OCI-LY1 (cell line): ENCODE data around the gene AEN.

Experiments used
- H2AFZ ChIP-seq: fragments of 200-600 bp; sonication (generic), shearing (Covaris generic); 2 replicates; pipeline ENCODE4 v1.6.0; 2014; ENCODE audit warnings: antibody characterized with exemption, mild to moderate bottlenecking, low read length
- H3F3A ChIP-seq: fragments of 200-600 bp; sonication (generic), shearing (Covaris generic); 2 replicates; pipeline ENCODE4 v1.6.0; 2014; ENCODE audit warnings: mild to moderate bottlenecking, antibody characterized with exemption, low read length, moderate library complexity; ENCODE audit not compliant: insufficient read depth
- H3K27ac ChIP-seq: fragments of 200-600 bp; sonication (generic); 2 replicates; pipeline ENCODE4 v1.5.1; 2014; ENCODE audit warnings: low read length, mixed run types, mild to moderate bottlenecking, low read depth; ENCODE audit not compliant: poor library complexity, severe bottlenecking
- H3K27me3 ChIP-seq: fragments of 200-600 bp; sonication (generic); 2 replicates; pipeline ENCODE4 v1.6.0; 2014; ENCODE audit warnings: antibody characterized with exemption, mild to moderate bottlenecking, low read length, moderate library complexity; ENCODE audit not compliant: insufficient read depth
- H3K36me3 ChIP-seq: fragments of 200-600 bp; sonication (generic); 2 replicates; pipeline ENCODE4 v1.6.1; 2014; ENCODE audit warnings: mild to moderate bottlenecking, antibody characterized with exemption, low read length, moderate library complexity, mixed read lengths; ENCODE audit not compliant: insufficient read depth
- H3K4me1 ChIP-seq: fragments of 200-600 bp; sonication (generic); 2 replicates; pipeline ENCODE4 v1.5.1; 2014; ENCODE audit warnings: mild to moderate bottlenecking, low read length, moderate library complexity; ENCODE audit not compliant: insufficient read depth, severe bottlenecking
- H3K4me2 ChIP-seq: fragments of 200-600 bp; sonication (generic), shearing (Covaris generic); 2 replicates; pipeline ENCODE4 v1.6.1; 2014; ENCODE audit warnings: low read length
- H3K4me3 ChIP-seq: fragments of 200-600 bp; sonication (generic); 2 replicates; pipeline ENCODE4 v1.5.1; 2014; ENCODE audit warnings: low read length, low read depth, mild to moderate bottlenecking, mixed read lengths; ENCODE audit not compliant: poor library complexity, severe bottlenecking
- H3K79me2 ChIP-seq: fragments of 200-600 bp; shearing (Covaris generic); 2 replicates; pipeline ENCODE4 v1.6.1; 2016; ENCODE audit warnings: mixed run types, low read length, mixed read lengths; ENCODE audit not compliant: insufficient read depth
- H3K9ac ChIP-seq: fragments of 200-600 bp; sonication (generic), shearing (Covaris generic); 2 replicates; pipeline ENCODE4 v1.6.1; 2014; ENCODE audit warnings: mild to moderate bottlenecking, low read length, mixed read lengths
- H3K9me2 ChIP-seq: fragments of 200-600 bp; sonication (generic), shearing (Covaris generic); 2 replicates; pipeline ENCODE4 v1.6.1; 2014; ENCODE audit warnings: low read depth, mild to moderate bottlenecking, low read length, mixed read lengths
- H3K9me3 ChIP-seq: fragments of 200-600 bp; shearing (Covaris generic); 2 replicates; pipeline ENCODE4 v1.6.1; 2014; ENCODE audit warnings: low read length, mixed read lengths
- H4K20me1 ChIP-seq: fragments of 200-600 bp; sonication (generic), shearing (Covaris generic); 2 replicates; pipeline ENCODE4 v1.6.0; 2016; ENCODE audit warnings: mild to moderate bottlenecking, low read length; ENCODE audit not compliant: insufficient read depth
- CTCF ChIP-seq: fragments of 200-600 bp; sonication (generic), shearing (Covaris generic); IDR thresholded peaks from 2 replicates; pipeline ENCODE4 v1.5.1; 2017; ENCODE audit warnings: mild to moderate bottlenecking, antibody characterized with exemption, low read length, moderate library complexity, mixed read lengths
- EZH2 ChIP-seq: fragments of 200-600 bp; sonication (generic), shearing (Covaris generic); IDR thresholded peaks from 2 replicates; pipeline ENCODE4 v1.8.0; 2017; ENCODE audit warnings: borderline replicate concordance, mixed run types, mild to moderate bottlenecking, antibody characterized with exemption, low read length, moderate library complexity, mixed read lengths

The AEN gene

GRCh38 chr15:88654430-88655102 is 33.4 kb downstream of the AEN start:
- no peaks in the 10 kb centered on the region for H3F3A ChIP-seq
- no peak overlapping the region for H3K9ac ChIP-seq
- TF ChIP-seq EZH2 (no peak), CTCF (no peak)
- no peaks in the 10 kb centered on the region for H3K9me2 ChIP-seq
- H3K4me2 ChIP-seq: no peak overlapping the region
- no peak overlapping the region for H2AFZ ChIP-seq
- H3K9me3 ChIP-seq: no peaks in the 10 kb centered on the region
- H3K36me3 ChIP-seq: no peaks in the 10 kb centered on the region
- H3K4me3 ChIP-seq: no peak overlapping the region
- no peak overlapping the region for H3K27ac ChIP-seq
- no peaks in the 10 kb centered on the region for H3K79me2 ChIP-seq
- H3K4me1 ChIP-seq: peaks cover 22% of the 10 kb centered on the region
- H3K27me3 ChIP-seq: no peaks in the 10 kb centered on the region
- no peaks in the 10 kb centered on the region for H4K20me1 ChIP-seq

- no peak overlapping the region for H2AFZ ChIP-seq
These were observed 34.0 kb downstream of the AEN start for GRCh38 chr15:88655103-88655553.

GRCh38 chr15:88655800-88656488 is 34.8 kb downstream of the AEN start:
- peak overlapping the region; percentile 69 for H3K27ac ChIP-seq

More at GRCh38 chr15:88655103-88655553, 34.0 kb downstream of the AEN start:
- no peak overlapping the region for H3K27ac ChIP-seq
- H3K79me2 ChIP-seq: no peaks in the 10 kb centered on the region
- H3K4me3 ChIP-seq: no peak overlapping the region
- H3F3A ChIP-seq: no peaks in the 10 kb centered on the region
- H4K20me1 ChIP-seq: no peaks in the 10 kb centered on the region
- no peaks in the 10 kb centered on the region for H3K27me3 ChIP-seq
- H3K9me3 ChIP-seq: no peaks in the 10 kb centered on the region
- no peaks in the 10 kb centered on the region for H3K36me3 ChIP-seq
- no peak overlapping the region for H3K4me2 ChIP-seq
- no peak for TF ChIP-seq EZH2
- no peak for TF ChIP-seq CTCF
- H3K9me2 ChIP-seq: no peaks in the 10 kb centered on the region
- H3K9ac ChIP-seq: no peak overlapping the region
- peaks cover 22% of the 10 kb centered on the region for H3K4me1 ChIP-seq

More at GRCh38 chr15:88655800-88656488, 34.8 kb downstream of the AEN start:
- H3K9me2 ChIP-seq: no peaks in the 10 kb centered on the region
- H3K9me3 ChIP-seq: no peaks in the 10 kb centered on the region
- no peak overlapping the region for H2AFZ ChIP-seq
- no peaks in the 10 kb centered on the region for H3K27me3 ChIP-seq
- no peaks in the 10 kb centered on the region for H3K36me3 ChIP-seq
- H3K79me2 ChIP-seq: no peaks in the 10 kb centered on the region
- peaks cover 22% of the 10 kb centered on the region for H3K4me1 ChIP-seq
- no peak overlapping the region for H3K4me3 ChIP-seq
- no peak overlapping the region for H3K4me2 ChIP-seq
- no peak overlapping the region for H3K9ac ChIP-seq
- no peaks in the 10 kb centered on the region for H4K20me1 ChIP-seq
- no peaks in the 10 kb centered on the region for H3F3A ChIP-seq
- TF ChIP-seq EZH2 (no peak), CTCF (no peak)
